GM19463 (cell line): ENCODE measurements around the gene PBX3.

Experiments
- ATAC-seq: cut with Tn5 transposase; IDR thresholded peaks from one replicate; pipeline ENCODE4 v1.9.1; 2021; ENCODE audit warnings: mild to moderate bottlenecking, moderate library complexity; ENCODE audit not compliant: unreplicated experiment

The PBX3 gene

DNA sequence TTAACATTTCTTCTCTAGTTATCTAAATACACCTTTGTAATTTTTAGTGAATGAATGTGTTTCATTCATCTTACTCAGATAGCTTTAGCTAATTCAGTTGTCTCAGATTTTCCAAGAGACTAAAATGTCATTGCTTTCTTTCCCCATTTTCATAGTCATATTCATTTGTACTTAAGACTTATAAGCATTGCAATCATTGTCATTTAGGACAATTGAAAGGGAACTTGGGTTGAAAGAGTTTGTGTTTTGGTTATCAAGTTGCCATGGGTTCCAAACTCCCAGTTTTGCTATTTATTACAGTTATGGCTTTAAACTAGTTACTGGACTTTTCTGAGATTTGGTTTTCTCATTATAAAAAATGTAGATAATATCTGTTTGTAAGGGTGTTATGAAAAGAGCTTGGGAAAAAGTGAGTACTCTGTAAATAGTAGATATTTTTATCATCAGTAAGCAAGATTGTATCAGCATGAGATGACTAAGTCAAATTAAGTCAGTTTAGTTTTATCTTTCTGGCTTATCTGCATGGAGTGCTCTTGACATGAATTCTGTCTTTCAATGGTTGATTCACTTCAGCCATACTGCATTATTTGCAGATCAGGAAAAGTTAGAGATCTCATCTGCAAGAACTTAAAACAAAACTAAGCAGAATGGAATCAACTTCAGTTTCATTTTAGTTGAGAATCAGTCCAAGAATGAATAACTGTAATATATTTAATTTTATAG is 107.5 kb downstream of the PBX3 start:
- ATAC-seq: no peak

DNA sequence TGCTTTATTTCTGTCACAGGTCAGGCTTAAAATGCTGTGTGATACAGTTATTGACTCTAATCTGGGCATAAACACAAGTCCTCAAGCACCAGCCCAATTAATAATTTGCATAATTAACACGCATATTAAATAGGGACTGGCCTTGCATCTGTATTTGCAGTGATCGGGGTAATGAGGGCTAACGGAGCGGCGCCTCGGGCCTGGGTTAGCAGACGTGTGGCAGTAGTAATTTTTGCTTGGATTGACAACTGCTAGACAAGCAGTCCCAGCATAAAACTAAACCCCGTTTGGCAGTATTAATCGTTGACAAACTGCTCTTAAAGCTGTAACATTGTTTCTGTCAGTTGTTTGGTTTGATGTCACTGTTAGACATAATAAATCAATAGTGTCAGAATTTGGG is 109.2 kb downstream of the PBX3 start:
- no peak for ATAC-seq

GRCh38 chr9:125861405-125862058 is 114.4 kb downstream of the PBX3 start:
- ATAC-seq: no peak

GRCh38 chr9:125863923-125864322 is 116.8 kb downstream of the PBX3 start:
- no peak for ATAC-seq

- ATAC-seq: no peak
Measured at GRCh38 chr9:125867751-125868415, 120.7 kb downstream of the PBX3 start.

- ATAC-seq: no peak
Measured at GRCh38 chr9:125878164-125878631, 131.0 kb downstream of the PBX3 start.

DNA sequence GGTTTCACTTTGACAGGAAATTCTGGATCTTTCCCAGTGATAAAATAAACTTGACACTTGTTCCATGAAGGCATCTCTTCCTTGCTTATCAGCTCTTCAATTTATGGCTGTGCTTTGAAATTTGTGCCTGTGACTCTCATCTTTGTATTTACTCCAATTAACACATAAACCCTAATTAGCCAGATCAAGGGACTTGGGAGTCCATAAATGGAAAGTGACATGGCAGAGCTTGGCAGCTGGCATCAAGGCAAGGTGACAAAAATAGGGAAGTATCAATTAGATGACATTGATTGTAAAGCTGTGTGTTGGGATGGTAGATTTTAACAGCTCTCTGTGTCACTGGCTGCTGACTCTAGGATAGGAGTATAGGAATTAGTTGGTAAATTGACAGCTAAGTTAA is 133.9 kb downstream of the PBX3 start:
- no peak for ATAC-seq

DNA sequence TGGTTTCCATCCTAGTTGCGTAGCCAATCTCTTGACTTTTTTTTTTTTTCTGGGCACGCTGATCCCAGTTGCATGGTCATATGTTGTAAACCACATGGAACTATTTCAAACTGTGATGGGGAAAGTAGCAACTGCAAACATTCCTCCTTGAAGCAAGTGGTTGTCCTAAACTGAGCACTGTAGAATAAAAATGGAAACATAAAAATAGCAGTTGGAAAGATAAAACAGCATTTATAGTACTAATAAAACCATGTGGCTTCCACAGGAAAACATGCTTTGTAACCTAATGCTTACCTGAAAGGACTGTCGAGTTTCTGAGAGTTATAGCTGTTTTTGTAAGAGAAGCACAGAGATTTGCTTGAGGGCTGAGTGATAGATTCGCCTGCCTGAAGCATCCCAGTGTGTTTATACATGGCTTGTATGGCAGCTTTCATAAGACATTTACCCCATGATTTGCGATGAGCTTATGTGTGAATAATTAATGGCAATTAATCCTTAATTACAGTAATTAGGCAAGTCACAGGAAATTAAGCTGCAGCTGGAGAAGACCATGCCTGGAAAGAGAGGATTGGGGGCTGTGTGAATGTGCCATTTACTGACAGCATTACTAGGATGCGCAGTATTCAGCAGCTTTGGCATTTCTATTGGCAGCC is 136.5 kb downstream of the PBX3 start:
- no peak for ATAC-seq

DNA sequence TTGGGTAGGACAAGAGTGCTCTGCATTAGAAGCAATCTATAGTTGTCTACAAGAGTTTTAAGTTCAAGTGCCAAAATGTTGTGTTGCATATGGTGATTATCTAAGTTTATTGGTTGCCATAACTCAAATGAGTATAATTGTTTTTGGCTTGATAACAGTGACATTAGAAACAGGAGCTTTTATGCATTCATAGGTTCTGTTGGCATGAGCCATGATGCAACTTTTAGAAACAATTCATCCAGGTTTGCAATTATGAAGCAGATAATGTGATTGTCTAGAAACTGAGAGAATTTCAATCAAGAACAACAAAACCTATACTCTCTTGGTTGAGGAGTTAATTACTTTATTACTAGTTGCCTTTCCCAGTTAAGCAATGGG is 137.0 kb downstream of the PBX3 start:
- ATAC-seq: no peak

- no peak for ATAC-seq
Measured at GRCh38 chr9:125885405-125886034, 138.3 kb downstream of the PBX3 start.

DNA sequence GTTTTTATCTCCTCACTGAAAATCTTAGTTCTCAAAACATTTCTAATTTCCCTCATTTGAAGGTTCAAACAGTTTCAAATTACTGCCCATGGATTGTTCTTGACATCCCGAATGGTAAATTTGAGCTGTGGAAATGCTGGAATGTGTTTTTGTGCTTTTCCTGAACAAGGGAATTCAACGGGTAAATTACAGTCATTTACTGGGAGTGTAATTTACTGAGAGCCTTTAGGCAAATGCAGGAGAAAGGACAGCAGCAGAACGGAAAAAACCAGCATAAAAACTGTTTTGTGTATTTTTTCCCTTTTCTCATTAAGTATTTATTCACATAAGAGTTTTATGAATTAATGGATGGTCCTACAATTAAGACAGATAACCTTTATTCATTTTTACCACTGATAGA is 139.2 kb downstream of the PBX3 start:
- ATAC-seq: no peak

DNA sequence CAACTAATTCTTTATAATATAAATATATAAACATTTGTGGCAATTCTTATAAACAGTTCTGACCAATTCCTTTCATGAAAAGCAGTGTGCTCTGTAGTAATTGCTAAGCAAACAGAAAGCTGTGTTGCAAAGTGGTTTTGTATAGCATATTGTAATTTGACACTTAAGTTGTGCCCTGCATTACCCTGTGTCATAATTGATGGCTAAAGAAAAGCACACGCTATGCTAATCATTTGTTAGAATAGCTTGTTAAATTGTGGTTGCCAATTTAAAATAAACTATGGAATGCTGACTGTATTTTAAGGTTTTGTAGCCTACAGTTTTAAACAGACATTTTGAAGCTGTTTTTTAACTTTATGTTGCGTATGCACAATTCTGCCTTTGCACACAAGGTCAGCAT is 140.0 kb downstream of the PBX3 start:
- no peak for ATAC-seq

DNA sequence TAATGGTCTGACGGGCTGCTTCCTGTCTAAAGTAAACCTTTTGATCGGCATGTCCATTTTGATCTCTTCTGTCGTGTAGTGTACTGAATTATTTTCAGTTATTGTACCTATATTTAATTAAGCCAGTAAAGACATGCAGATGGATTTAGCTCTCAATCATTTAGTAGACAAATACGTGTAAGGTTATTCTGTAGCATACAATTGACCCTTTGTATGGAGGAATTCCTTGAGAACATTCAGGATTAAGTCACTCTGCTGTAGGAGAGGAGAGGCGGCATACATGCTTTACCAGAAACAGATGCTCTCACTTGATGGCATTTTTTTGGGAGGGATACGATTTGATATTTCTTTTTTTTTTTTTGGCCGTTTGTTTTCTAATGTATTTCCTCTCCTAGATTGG is 141.0 kb downstream of the PBX3 start:
- no peak for ATAC-seq

DNA sequence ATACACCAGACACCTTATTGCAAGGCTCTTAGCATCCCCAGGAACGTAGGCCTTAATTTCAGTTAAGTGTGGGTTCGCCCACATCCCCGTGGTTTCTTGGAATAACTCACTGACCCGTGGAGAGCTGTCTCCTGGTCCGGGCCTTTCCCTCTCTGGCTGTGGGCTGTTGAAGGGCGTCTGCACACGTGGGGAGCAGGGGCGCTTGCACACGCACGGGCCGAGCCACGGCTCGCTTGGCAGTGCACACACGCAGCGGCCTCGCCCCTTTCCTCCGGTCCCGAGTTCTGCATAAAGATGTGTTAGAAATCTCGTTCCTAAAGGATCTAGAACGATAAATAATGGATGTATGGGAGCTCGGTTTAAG is 141.9 kb downstream of the PBX3 start:
- ATAC-seq: peak; percentile 30

DNA sequence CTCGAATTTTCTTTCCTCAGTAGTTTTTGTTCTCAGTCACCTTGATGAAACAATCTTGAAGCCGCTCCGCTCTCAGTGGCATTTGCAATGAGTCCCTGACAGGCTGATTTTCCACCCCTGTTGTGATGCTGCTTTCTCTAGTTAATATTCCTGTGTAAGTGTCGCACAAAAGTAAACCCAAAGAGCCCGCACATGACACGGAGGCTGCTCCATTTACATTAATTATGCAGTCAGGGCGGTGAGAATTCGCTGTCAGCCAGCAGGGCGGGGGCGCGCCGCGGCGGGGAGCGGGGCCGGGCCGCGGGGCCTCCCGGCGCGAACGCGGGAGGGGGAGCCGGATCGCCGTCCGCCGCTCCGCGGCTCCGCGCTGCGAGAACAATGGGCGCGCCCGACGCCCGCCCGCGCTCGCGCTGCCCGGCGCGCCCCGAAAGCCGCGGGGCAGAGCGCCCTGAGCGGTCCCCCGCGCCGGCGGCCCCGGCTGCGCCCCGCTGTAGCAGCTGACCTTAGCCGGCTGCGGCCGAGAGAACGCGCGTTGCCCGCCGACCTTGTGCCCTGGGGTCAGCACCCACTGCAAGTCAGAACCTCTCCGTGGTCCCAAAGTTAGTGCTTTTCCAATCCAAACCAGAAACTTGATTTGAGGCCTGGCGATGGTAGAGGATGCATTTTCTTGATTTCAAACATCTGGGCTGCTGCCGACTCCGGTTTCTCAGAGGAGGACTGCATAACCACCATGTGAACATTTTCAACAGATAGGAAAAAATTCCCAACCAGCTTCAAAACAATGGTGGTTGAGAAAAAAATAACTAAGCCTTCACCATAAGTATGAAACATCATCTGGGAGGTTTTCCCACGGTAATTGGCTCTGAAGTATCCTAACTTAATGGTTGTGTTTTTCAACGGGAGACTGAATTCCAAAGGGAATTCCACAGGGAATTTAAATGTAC is 142.6 kb downstream of the PBX3 start:
- ATAC-seq: peak; percentile 58

- ATAC-seq: no peak
Measured at GRCh38 chr9:125890826-125891225, 143.7 kb downstream of the PBX3 start.

- no peak for ATAC-seq
Measured at GRCh38 chr9:125893277-125893676, 146.1 kb downstream of the PBX3 start.

DNA sequence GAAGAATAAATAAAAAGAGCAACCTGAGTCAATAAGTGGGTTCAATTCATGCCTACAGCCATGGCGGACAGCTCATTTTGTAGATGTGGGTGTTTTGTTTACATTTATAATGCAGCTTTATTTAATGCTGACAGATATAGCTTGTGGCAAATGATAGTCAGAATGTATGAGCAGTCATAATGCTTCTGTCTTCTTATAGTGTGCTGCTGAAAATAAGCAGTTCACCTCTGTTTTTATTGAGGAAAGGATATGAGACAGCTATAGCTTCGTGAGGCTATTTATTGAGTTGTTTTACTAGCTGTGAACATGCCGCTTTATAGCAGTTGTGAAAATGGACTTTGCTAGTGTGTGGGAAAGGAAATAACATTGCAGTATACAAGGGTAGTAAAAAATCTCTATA is 147.4 kb downstream of the PBX3 start:
- ATAC-seq: no peak

- no peak for ATAC-seq
Measured at GRCh38 chr9:125896404-125896803, 149.2 kb downstream of the PBX3 start.

DNA sequence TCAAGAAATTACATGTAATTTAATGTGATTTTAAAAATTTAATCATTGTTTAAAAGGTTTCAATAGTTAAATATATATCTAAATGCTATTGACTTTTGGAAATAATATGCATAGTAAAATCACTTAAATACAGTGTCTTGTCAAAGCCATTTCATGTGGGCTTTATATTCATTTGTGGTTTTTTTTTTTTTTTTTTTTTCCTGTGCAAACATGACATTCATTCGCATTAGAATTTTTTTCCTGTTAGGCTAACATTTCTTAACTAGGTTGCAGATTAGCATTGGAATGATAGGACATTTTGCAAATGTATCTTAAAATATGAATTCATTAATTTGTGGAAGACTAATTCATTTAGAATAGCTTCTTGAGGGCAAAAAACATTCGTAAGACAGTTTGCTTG is 149.8 kb downstream of the PBX3 start:
- no peak for ATAC-seq
